Hypothalamus (tissue), 51 donors: ENCODE results near the gene ERAS.
A peak's percentile ranks its signal among the peaks of the same experiment; 100 is the strongest.

ENCODE experiments used
- DNase-seq, 51 donors: peaks; one replicate each; lab custom pipeline; 2025; lab: John Stamatoyannopoulos, UW

Gene ERAS, protein sequence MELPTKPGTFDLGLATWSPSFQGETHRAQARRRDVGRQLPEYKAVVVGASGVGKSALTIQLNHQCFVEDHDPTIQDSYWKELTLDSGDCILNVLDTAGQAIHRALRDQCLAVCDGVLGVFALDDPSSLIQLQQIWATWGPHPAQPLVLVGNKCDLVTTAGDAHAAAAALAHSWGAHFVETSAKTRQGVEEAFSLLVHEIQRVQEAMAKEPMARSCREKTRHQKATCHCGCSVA

DNA sequence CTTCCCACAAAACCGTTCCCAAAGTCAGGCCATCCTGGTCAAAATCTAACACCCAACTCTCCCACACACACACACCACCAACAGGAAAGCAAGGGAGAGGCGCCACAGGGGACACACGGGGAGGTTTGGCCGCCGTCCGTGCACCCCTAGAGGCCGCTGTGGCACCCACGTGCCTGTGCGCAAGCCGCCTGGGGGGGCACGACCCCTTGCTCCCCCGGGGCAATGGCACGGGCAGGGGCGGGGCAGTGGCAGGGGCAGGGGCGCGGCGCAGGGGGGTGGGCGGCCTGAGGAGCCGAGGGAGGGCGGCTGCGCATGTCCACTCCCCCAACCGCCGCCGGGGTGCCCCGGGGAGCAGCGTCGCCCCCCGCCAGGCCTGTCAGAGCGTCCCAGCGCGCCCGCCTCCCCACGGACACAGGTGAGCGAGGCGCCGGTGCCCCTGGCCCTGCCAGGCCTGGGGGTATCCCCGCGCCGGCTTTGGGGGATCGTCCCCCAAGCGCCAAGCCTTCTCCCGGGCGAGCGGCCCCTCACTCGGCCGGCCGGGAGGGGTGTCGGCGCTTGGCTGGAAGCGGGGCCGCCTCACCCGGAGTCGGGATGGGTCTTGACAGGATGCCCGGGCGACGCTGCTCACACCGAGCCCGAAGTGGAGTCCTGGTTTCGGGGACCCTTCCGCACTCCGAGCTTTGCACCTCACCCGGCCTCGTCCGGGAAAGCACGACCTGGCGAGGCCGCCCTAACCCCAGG, at the start of gene ERAS:
ERAS (plus strand) TSS at position 379 of the 741 bp plus-strand sequence. CDS start 2,611 bp downstream, outside the sequence.
- DNase-seq = no peak

DNA sequence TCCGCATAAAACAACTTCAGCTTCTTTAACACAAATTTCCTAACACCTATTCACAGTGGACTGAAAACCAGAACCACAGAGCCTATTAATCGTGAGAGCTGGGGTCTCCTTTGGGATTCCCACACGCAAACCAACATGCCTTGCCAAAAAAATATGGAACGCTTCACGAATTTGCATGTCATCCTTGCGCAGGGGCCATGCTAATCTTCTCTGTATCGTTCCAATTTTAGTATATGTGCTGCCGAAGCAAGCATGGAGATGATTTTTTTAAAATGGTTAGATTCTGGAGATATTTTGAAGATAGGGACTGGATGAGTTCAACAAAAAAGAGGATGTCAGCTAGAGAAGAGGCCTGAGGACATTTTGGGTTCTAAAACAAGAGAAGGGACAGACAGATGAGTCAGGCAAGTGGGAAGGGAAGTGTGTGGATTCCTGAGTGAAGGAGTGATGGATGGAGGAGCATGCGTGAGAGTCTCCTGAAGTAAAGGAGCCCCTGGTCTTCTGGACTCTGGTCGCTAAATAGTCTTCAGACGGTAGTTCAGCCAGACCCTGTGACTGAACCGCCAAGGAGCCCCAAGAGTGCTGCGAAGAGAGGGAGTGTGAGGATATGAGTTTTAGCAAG, 49.4 kb upstream of the ERAS start:
- no peak for DNase-seq

DNA sequence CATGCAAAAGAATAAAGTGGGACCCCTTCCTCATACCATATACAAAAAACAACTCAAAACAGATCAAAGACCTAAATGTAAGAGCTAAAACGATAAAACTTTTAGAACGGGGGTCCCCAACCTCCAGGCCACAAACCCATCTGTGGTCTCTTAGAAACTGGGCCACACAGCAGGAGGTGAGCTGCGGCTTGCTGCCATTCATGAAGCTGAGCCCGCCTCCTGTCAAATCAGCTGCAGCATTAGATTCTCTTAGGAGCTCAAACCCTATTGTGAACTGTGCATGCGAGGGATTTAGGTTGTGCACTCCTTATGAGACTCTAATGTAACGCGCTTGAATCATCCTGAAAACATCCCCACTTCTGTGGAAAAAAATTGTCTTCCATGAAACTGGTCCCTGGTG, 46.9 kb upstream of the ERAS start:
- no peak for DNase-seq

GRCh38 chrX:48781705-48782104, 44.6 kb upstream of the ERAS start:
- DNase-seq = no peak

GRCh38 chrX:48782216-48782615, 44.1 kb upstream of the ERAS start:
- DNase-seq = no peak

DNA sequence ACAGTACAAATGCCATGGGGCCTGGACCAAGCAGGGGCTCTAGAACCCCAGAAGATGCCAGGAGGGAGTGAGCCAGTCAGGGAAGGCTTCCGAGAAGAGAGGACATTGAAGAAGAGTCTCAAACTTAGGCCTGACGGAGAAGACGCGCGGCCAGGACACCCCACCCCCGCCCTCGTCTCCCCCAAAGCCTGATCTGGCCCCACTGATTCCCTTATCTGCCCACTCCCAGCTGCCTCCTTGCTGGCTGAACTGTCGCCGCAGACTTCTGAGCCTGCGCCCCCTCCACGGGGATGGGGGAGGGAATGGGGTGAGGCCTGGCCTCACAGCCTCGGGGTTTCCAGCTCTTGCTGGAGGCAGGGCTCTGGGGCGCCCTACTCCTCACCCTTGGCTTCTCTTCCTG, 43.5 kb upstream of the ERAS start:
- DNase-seq = no peak

DNA sequence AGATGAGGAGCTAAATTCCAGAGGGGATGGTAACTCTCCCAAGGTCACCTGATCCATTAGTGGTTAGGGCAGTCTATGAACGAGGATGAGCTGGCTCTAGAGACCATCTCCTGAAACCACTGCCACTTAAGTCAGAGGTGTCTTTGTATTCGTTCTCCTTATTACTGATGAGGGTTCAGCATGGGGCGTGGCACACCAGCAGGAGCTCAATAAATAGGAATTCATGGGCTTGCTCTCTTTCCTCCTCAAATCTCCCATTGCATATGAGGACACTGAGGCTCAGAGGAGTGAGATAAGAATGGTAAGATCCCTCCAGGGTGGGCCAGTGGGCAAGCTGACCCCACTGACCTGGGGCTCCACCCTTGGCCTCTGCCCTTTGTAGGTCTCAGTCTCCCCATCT, 41.6 kb upstream of the ERAS start:
- no peak for DNase-seq

DNA sequence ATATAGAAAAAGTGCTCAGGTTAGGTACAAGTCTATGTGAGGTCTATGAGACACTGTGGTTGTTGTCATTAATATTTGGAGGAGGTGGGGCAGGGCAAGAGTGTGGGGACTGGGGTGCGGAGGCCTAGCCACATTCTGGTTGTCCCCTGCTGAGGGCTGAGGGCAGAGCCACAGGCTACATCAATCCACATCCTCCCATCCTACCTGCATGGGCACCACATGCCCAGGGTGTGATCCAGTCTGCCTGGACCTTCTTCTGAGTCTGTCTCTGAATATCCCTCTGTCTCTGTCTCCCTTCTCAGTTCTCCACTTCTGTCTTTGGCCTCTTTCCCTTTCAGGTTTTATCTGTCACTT, 41.1 kb upstream of the ERAS start:
- no peak for DNase-seq

GRCh38 chrX:48785540-48786214, 40.6 kb upstream of the ERAS start:
- no peak for DNase-seq

DNA sequence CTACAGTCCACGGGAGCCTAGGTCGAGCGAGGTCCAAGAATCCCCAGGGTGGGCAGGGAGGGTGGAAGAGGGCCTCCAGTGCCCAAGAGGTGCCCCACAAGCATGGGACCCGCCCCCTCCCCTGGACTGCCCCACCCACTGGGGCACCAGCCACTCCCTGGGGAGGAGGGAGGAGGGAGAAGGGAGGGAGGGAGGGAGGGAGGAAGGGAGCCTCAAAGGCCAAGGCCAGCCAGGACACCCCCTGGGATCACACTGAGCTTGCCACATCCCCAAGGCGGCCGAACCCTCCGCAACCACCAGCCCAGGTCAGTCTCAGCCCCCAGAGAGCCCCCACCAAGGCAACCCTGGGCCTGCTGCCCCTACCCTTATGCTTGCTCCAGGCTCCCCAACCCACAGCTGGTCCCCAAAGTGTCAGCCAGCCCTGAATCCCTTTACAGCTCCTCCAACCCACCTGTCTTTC, 39.9 kb upstream of the ERAS start, which contains the start of gene GATA1:
GATA1 (plus strand) TSS at position 250 of the 460 bp plus-strand sequence. CDS start 4,520 bp downstream, outside the sequence.
- DNase-seq = no peak

DNA sequence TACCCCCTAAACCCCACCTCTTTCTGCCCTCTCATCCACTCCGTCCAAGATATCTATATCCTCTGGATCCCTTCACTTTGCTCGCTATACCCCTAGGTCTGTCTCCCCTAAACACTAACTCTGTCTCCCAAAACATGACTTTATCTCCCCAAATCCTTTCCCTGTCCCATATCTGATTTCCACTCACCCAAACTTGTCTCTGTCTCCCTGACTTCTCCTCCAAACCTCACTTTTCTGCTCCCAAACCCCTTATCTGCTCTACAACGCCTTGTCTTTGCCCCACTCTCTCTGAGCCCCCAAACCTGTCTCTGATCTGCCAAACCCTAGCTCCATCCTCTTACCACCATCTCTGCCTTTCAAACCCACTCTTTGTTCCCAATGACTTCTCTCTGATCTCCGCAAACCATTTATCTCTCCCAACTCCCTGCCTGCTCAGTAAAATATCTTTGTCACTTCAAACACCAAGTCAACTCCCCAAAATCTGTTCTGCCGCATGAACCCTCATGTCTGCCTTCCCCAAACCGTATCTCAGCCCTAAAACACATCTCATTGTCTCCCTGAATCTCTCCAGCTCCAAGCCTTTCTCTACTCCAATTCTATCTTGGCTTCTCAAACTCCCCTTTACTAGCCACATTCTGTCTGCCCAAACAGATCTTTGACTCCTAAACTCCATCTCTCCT, 39.3 kb upstream of the ERAS start:
- no peak for DNase-seq

DNA sequence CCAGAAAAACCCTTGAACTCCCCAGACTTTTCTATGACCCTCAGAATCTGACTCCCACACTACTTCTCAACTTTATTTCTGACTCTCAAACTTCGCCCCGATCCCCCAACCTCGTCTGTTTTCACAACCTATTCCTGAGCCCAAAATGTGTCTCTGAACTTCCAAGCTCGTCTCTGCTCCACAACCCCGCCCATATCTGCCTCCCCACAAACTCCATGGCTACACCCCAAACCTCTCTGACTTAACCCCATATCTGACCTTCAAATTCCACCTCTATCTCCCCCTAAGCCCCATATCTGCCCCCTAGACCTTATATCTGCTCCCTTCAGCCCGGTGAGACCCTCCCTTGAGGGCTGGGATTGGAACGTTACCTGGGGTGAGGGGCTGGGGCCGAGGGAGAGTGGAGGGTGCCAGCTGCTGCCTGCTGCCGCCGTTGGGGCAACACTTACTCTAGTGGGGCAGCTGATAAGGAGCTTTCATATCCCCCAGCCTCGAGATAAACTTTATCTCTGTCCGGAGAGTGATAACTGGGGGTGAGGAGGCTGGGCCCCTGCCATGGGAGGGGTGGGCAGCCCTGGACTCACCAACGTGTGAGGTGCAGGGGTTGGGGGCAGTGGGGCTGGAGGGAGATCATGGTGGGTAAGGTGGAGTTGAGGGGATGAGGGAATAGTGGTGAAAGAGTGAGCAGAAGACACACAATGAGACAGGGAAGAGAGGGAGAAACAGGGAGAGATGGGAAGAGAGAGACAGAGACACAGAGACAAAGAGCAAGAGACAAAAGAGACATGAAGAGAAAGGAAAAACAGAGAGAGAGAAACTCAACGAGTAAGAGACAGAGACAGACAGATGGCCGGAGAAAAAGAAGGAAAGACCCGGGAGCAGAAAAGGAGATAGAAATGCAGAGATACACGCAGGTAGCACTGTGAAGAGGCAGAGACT, 38.5 kb upstream of the ERAS start:
- no peak for DNase-seq

GRCh38 chrX:48789366-48790220, 36.7 kb upstream of the ERAS start:
- no peak for DNase-seq

GRCh38 chrX:48790477-48790876, 35.8 kb upstream of the ERAS start:
- no peak for DNase-seq

DNA sequence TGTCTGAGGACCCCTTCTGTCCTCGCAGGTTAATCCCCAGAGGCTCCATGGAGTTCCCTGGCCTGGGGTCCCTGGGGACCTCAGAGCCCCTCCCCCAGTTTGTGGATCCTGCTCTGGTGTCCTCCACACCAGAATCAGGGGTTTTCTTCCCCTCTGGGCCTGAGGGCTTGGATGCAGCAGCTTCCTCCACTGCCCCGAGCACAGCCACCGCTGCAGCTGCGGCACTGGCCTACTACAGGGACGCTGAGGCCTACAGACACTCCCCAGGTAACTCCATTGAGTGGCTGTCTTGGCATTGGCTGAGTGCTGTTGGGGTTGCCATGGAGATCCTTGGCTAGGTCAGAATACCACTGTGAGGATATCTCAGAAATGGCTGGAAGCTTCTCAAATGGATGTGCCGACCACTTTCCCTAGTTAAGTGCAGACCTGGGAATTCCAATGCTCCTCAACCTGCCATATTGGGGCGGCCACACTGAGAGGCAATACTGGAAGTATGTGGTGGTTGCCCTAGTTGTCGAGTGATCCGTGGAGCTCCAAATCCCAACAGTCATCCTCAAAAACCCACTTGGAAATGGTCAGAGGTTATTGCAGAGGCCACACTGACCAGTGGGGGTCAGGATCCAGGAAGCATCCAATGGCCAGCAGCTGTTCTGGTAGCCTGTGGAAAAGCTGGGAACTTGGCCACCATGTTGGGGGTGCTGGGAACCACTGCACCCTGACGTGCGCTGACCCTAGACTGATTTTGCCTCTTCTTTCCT, 35.1 kb upstream of the ERAS start:
- DNase-seq = peak in 2 of 51 donors; percentile 0 to 3

- DNase-seq = no peak
Observed at GRCh38 chrX:48792219-48792618, 34.1 kb upstream of the ERAS start.

DNA sequence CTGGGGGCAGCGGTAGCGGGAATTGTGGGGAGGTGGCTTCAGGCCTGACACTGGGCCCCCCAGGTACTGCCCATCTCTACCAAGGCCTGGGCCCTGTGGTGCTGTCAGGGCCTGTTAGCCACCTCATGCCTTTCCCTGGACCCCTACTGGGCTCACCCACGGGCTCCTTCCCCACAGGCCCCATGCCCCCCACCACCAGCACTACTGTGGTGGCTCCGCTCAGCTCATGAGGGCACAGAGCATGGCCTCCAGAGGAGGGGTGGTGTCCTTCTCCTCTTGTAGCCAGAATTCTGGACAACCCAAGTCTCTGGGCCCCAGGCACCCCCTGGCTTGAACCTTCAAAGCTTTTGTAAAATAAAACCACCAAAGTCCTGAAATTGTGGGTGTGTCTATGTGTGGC, 32.4 kb upstream of the ERAS start:
- no peak for DNase-seq
